AG04450 (cell line): ENCODE measurements around the gene NDFIP2. TPM values are rescaled to one million over a fixed set of nuclear protein-coding genes. Genes with fewer than 3 reads are reported as not detected.
A peak's percentile ranks its signal among the peaks of the same experiment; 100 is the strongest.

Experiments
- CTCF ChIA-PET: fragments of 300-600, 350-600 bp; formaldehyde crosslinking; extraction: SDS; loops from one replicate; lab custom pipeline; 2022; ENCODE audit warnings: antibody characterized with exemption, inconsistent platforms; lab: Charles Lee
- POLR2A ChIA-PET: fragments of 350-600 bp; formaldehyde crosslinking; extraction: SDS; loops from one replicate; lab custom pipeline; 2021; ENCODE audit warnings: antibody characterized with exemption, inconsistent platforms; lab: Yijun Ruan, JAX
- DNase-seq: peaks from one replicate; pipeline ENCODE4 v3.0.0-alpha.2; 2011; ENCODE audit warnings: low read depth, low spot score
- H3K27ac ChIP-seq: one replicate; pipeline ENCODE4 v1.5.1; 2012; ENCODE audit warnings: low read depth, low read length, control low read depth
- H3K27me3 ChIP-seq: one replicate; pipeline ENCODE4 v1.6.0; 2012; ENCODE audit warnings: low read length; ENCODE audit not compliant: control insufficient read depth, insufficient read depth
- H3K4me3 ChIP-seq: 2 replicates; pipeline ENCODE4 v1.5.1; 2011; ENCODE audit warnings: mild to moderate bottlenecking, low read depth, low read length, control low read depth
- H3K9me3 ChIP-seq: 2 replicates; pipeline ENCODE4 v1.5.1; 2012; ENCODE audit warnings: low read length; ENCODE audit not compliant: control insufficient read depth, insufficient read depth
- CTCF ChIP-seq: IDR thresholded peaks from 2 replicates; pipeline ENCODE4 v1.5.1; 2011; ENCODE audit warnings: low read depth, low read length, control low read depth, inconsistent platforms
- polyA plus RNA-seq: library from polyadenylated mRNA; depleted of rRNA; stranded (reverse); fragments of >200 nt; gene quantifications from 2 replicates; pipeline ENCODE4 v1.2.3, GENCODE V29; 2011

NDFIP2 gene
- polyA plus RNA-seq, 1 experiment = 33.0 TPM

GRCh38 chr13:79547211-79548195 lies 66.5 kb downstream of the NDFIP2 start:
- ChIA-PET CTCF (interaction anchor here (0.6 to 1.6 kb wide), 3 partner anchors 46 to 585 kb away, joined by 3 to 17 read pairs (median 3); no protein-coding TSS in a partner anchor), POLR2A (no interaction called here)
- DNase-seq = no peak
- no peaks in the 10 kb centered on the region for H3K9me3 ChIP-seq
- TF ChIP-seq CTCF = no peak
- H3K27ac ChIP-seq = no peak overlapping the region
- no peak overlapping the region for H3K4me3 ChIP-seq
- H3K27me3 ChIP-seq = no peaks in the 10 kb centered on the region

- DNase-seq = no peak
- ChIA-PET POLR2A (no interaction called here), CTCF (interaction anchor here (0.6 to 1.7 kb wide), 7 partner anchors 8 to 1469 kb away, joined by 3 to 14 read pairs (median 3); no protein-coding TSS in a partner anchor)
- Histone ChIP-seq H3K27ac (no peak overlapping the region), H3K4me3 (no peak overlapping the region), H3K27me3 (no peaks in the 10 kb centered on the region), H3K9me3 (no peaks in the 10 kb centered on the region)
- peak; percentile 50 for TF ChIP-seq CTCF
Measured at GRCh38 chr13:79548902-79549301, 67.9 kb downstream of the NDFIP2 start.

- TF ChIP-seq CTCF = no peak
- DNase-seq = no peak
- ChIA-PET CTCF (interaction anchor here (0.6 to 1.7 kb wide), 7 partner anchors 9 to 1468 kb away, joined by 3 to 14 read pairs (median 3); no protein-coding TSS in a partner anchor), POLR2A (no interaction called here)
- no peak overlapping the region for H3K27ac ChIP-seq
- no peaks in the 10 kb centered on the region for H3K27me3 ChIP-seq
- no peaks in the 10 kb centered on the region for H3K9me3 ChIP-seq
- no peak overlapping the region for H3K4me3 ChIP-seq
Measured at GRCh38 chr13:79549355-79550106, 68.6 kb downstream of the NDFIP2 start.

- TF ChIP-seq CTCF = no peak
- CTCF ChIA-PET = no interaction called here
- no peak overlapping the region for H3K27ac ChIP-seq
- H3K4me3 ChIP-seq = no peak overlapping the region
- H3K9me3 ChIP-seq = peaks cover 7% of the 10 kb centered on the region; the same call in 1 of the 2 replicates
- POLR2A ChIA-PET = no interaction called here
- no peaks in the 10 kb centered on the region for H3K27me3 ChIP-seq
- no peak for DNase-seq
Measured at GRCh38 chr13:79557666-79558065, 76.7 kb downstream of the NDFIP2 start.
